Measurements from ENCODE around the gene MRPS17. TPM values are rescaled to one million over a fixed set of nuclear protein-coding genes. Genes with fewer than 3 reads are reported as not detected.

MRPS17 gene
- total RNA-seq, 2 experiments from 2014 or later = 6.7 to 6.9 TPM

DNA sequence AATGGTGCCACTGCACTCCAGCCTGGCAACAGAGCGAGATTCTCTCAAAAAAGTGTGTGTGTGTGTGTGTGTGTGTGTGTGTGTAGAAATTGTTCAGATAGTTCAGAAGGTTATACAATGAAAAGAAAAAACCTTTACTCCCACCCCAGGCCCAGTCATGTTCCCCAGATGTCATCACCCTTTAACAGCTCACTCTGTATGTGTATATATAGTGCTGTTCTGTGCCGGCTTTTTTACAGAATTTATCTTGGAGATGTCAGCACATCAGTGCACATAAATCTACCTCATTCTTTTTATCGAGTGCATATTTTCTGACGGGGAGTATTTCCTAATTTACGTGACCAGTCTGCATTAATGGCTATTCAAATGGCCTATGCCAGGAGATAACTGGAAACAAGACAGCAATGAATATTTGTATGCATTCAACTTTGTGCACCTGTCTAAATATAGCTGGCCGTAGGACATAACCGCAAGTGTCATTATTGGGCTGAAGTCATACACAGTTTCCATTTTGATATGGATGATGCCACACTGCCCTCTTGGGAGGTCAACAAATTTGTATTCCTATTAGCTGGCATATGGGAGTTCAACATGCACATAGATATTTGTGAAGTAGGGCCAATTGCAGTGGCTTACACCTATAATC lies 24.4 kb downstream of the MRPS17 start:
- Histone ChIP-seq H3K36me3 (ENCODE audit: insufficient read depth, low read length) (peaks cover 36% of the 10 kb centered on the region), H3K9me3 (ENCODE audit: control insufficient read depth in 1 of 2, insufficient read depth in 1 of 2, low read length in 2 of 2) (no peaks in the 10 kb centered on the region), H3K4me3 (ENCODE audit: low read length) (no peak overlapping the region), H3K27me3 (ENCODE audit: control insufficient read depth in 1 of 2, insufficient read depth in 2 of 2, low read length in 2 of 2) (no peaks in the 10 kb centered on the region), H3K4me1 (ENCODE audit: insufficient read depth, low read length) (no peaks in the 10 kb centered on the region), H3K27ac (ENCODE audit: low read depth in 1 of 2, low read length in 2 of 2) (no peak overlapping the region)
- H3K27ac Mint-ChIP-seq = no peak overlapping the region
- ChIA-PET POLR2A (interaction anchor here (0.6 kb wide), 1 partner anchor 14 kb away, joined by 3 read pairs; no protein-coding TSS in a partner anchor), CTCF (no interaction called here)
- TF ChIP-seq, protein P1, sequence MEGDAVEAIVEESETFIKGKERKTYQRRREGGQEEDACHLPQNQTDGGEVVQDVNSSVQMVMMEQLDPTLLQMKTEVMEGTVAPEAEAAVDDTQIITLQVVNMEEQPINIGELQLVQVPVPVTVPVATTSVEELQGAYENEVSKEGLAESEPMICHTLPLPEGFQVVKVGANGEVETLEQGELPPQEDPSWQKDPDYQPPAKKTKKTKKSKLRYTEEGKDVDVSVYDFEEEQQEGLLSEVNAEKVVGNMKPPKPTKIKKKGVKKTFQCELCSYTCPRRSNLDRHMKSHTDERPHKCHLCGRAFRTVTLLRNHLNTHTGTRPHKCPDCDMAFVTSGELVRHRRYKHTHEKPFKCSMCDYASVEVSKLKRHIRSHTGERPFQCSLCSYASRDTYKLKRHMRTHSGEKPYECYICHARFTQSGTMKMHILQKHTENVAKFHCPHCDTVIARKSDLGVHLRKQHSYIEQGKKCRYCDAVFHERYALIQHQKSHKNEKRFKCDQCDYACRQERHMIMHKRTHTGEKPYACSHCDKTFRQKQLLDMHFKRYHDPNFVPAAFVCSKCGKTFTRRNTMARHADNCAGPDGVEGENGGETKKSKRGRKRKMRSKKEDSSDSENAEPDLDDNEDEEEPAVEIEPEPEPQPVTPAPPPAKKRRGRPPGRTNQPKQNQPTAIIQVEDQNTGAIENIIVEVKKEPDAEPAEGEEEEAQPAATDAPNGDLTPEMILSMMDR (IDR thresholded peaks at IDR 0.05) = no peak
- intact Hi-C loops (cut with DNase I, micrococcal nuclease) = no loop called here
- no peak overlapping the region for H3K4me3 Mint-ChIP-seq
- H3K27me3 Mint-ChIP-seq = no peaks in the 10 kb centered on the region
- H3K9me3 Mint-ChIP-seq = no peaks in the 10 kb centered on the region
- peaks cover 12% of the 10 kb centered on the region for H3K4me1 Mint-ChIP-seq (ENCODE audit: low read depth)
- no peak for ATAC-seq (ENCODE audit: poor library complexity)
- DNase-seq = no peak
- H3K36me3 Mint-ChIP-seq (ENCODE audit: low read depth) = peaks cover 51% of the 10 kb centered on the region

DNA sequence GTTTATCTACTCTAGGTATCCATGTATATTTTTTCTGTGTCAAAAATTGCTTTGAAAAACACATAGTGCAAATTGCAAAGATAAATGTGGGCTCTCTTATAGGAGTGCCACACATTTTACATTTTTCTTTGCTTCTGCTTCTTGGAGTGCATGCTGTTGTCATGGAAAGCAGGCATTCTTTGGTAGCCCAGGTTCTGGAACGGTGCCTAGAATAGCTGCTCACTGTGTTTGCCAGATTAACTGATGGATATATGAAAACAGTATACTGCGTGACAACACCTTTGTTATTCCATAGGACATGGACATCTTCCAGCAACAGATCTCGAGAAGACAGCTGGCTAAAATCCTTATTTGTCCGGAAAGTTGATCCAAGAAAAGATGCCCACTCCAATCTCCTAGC lies 26.2 kb downstream of the MRPS17 start:
- Histone ChIP-seq H3K9me3 (ENCODE audit: control insufficient read depth in 1 of 2, insufficient read depth in 1 of 2, low read length in 2 of 2) (no peaks in the 10 kb centered on the region), H3K27ac (ENCODE audit: low read depth in 1 of 2, low read length in 2 of 2) (no peak overlapping the region), H3K36me3 (ENCODE audit: insufficient read depth, low read length) (peaks cover 44% of the 10 kb centered on the region), H3K4me3 (ENCODE audit: low read length) (no peak overlapping the region), H3K4me1 (ENCODE audit: insufficient read depth, low read length) (no peaks in the 10 kb centered on the region), H3K27me3 (ENCODE audit: control insufficient read depth in 1 of 2, insufficient read depth in 2 of 2, low read length in 2 of 2) (no peaks in the 10 kb centered on the region)
- H3K27ac Mint-ChIP-seq = no peak overlapping the region
- TF ChIP-seq, protein P1 (IDR thresholded peaks at IDR 0.05) = no peak
- no peak for DNase-seq
- peaks cover 8% of the 10 kb centered on the region for H3K4me1 Mint-ChIP-seq (ENCODE audit: low read depth)
- intact Hi-C loops (cut with DNase I, micrococcal nuclease) = no loop called here
- H3K9me3 Mint-ChIP-seq = no peaks in the 10 kb centered on the region
- H3K4me3 Mint-ChIP-seq = no peak overlapping the region
- ChIA-PET CTCF (no interaction called here), POLR2A (no interaction called here)
- ATAC-seq (ENCODE audit: poor library complexity) = no peak
- H3K27me3 Mint-ChIP-seq = no peaks in the 10 kb centered on the region
- H3K36me3 Mint-ChIP-seq (ENCODE audit: low read depth) = peaks cover 64% of the 10 kb centered on the region

DNA sequence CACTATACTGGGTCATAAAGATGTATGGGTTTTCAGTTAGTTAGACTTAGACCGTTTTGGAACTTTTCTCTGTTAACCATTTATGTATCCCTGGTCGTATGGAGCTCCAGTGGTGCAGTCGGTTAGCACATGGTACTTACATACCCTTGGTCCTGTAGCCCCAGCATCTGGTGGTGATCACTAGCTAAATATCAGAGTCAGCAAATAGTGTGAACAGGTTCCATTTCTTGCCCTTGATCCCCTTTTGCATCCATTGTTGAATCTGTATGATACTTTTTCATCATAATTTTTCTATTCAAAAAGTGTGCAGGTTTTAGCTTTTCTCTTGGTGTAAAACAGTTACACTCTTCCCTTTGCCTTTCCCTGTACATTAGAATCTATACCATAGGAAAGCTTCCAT lies 28.6 kb downstream of the MRPS17 start:
- H3K36me3 Mint-ChIP-seq (ENCODE audit: low read depth) = peaks cover 80% of the 10 kb centered on the region
- ATAC-seq (ENCODE audit: poor library complexity) (no peak), DNase-seq (no peak)
- ChIA-PET CTCF (no interaction called here), POLR2A (no interaction called here)
- intact Hi-C loops (cut with DNase I, micrococcal nuclease) = no loop called here
- no peaks in the 10 kb centered on the region for H3K27me3 Mint-ChIP-seq
- Histone ChIP-seq H3K36me3 (ENCODE audit: insufficient read depth, low read length) (peaks cover 59% of the 10 kb centered on the region), H3K9me3 (ENCODE audit: control insufficient read depth in 1 of 2, insufficient read depth in 1 of 2, low read length in 2 of 2) (no peaks in the 10 kb centered on the region), H3K4me1 (ENCODE audit: insufficient read depth, low read length) (no peaks in the 10 kb centered on the region), H3K27me3 (ENCODE audit: control insufficient read depth in 1 of 2, insufficient read depth in 2 of 2, low read length in 2 of 2) (no peaks in the 10 kb centered on the region), H3K27ac (ENCODE audit: low read depth in 1 of 2, low read length in 2 of 2) (no peak overlapping the region), H3K4me3 (ENCODE audit: low read length) (no peak overlapping the region)
- H3K9me3 Mint-ChIP-seq = no peaks in the 10 kb centered on the region
- TF ChIP-seq, protein P1 (IDR thresholded peaks at IDR 0.05) = no peak
- no peak overlapping the region for H3K27ac Mint-ChIP-seq
- H3K4me1 Mint-ChIP-seq (ENCODE audit: low read depth) = peaks cover 3% of the 10 kb centered on the region
- H3K4me3 Mint-ChIP-seq = no peak overlapping the region
